ENCODE data around the gene CHRNA4. TPM values are rescaled to one million over a fixed set of nuclear protein-coding genes. Genes with fewer than 3 reads are reported as not detected.

CHRNA4 gene
- total and polyA plus RNA-seq, 2 donors (not counting 3 experiments of a cell fraction or from before 2014, with no cell fraction given) = not detected

DNA sequence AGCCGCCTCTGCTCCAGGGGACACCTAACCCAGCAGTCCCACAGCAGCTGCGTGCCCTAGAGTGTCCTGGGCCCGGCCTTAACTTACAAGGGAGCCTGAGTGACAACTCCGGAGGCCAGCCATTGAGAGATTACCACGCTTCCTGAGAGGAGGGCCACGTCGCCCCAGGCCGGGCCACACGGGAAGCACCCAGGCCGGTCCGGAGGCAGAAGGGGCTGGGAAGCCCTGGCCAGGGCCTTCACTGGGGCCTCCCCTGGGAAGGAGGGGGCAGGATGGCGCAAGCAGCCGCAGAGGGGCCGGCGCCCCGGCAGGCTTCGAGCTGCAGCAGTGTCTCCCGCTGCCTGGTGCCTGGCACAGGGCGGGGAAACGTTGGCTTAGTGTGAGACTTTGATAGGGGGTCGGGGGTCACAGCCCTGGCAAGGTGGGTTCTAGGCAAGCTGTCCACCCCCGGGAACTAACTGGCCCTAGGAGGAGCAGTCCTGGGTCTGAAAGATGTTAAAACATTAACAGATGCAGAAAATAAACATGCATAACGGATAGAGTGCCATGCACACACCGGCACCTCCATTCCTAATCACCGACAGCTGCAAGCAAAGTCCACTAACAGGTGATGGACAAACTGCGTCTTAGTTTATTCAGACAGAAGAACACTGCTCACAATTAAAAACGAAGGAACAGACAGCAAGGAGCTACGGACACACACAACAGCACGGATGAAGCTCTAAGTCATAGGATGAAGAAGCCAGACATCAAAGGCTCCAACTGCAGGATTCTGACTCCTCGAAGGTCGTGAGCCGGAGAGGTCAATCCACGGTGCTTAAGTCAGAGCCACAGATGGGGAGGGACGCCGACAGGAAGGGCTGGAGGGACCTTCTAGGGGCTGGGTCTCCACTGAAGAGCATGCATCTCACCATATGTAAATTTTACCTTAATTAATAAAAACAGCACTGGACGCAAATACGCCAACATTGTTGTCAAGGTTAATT lies 17.4 kb downstream of the CHRNA4 start:
- Histone ChIP-seq H3K9me3 (replicated peaks; ENCODE audit: control insufficient read depth, insufficient read depth, low read length) (no peaks in the 10 kb centered on the region), H4K20me1 (replicated peaks; ENCODE audit: control insufficient read depth, extremely low read depth, insufficient read depth, low read length) (no peaks in the 10 kb centered on the region), H3K9ac (replicated peaks; ENCODE audit: extremely low read depth, insufficient read depth, low read length) (no peak overlapping the region), H3K36me3 (ENCODE audit: control insufficient read depth in 2 of 2, extremely low read depth in 1 of 2, insufficient read depth in 2 of 2, low read length in 2 of 2) (no peaks in the 10 kb centered on the region), H3K27ac (ENCODE audit: insufficient read depth, low read depth, low read length) (no peak overlapping the region), H3K27me3 (ENCODE audit: control insufficient read depth in 2 of 2, insufficient read depth in 2 of 2, low read length in 2 of 2) (no peaks in the 10 kb centered on the region), H3K4me3 (replicated peaks in 1 of 3; ENCODE audit: insufficient read depth in 1 of 3, low read depth in 1 of 3, low read length in 3 of 3) (no peak overlapping the region), H3K9me1 (replicated peaks; ENCODE audit: control insufficient read depth, extremely low read depth, insufficient read depth, low read length) (no peaks in the 10 kb centered on the region), H3K4me2 (ENCODE audit: insufficient read depth, low read length) (no peak overlapping the region), H3K4me1 (ENCODE audit: control insufficient read depth, extremely low read depth, insufficient read depth, low read length) (no peaks in the 10 kb centered on the region), H2AFZ (ENCODE audit: low read depth, low read length) (no peak overlapping the region), H3K79me2 (ENCODE audit: control insufficient read depth, insufficient read depth, low read length) (no peaks in the 10 kb centered on the region)
- intact Hi-C loops (cut with micrococcal nuclease) (no loop called here), dilution Hi-C loops (cut with MboI; ENCODE audit: extremely low pct_ligation_motif_present, low sequenced_read_pairs) (no loop called here)
- no peak for TF ChIP-seq GATA2 (IDR thresholded peaks at IDR 0.05; ENCODE audit: insufficient read depth, insufficient read length, low read depth, low read length)
- no peak for TF ChIP-seq JUN (IDR thresholded peaks at IDR 0.05; ENCODE audit: borderline replicate concordance, insufficient read depth, insufficient read length, low read depth)
- TF ChIP-seq POLR2AphosphoS5 (IDR thresholded peaks at IDR 0.05; ENCODE audit: insufficient read depth, low read depth, low read length) = no peak
- TF ChIP-seq POLR2A (IDR thresholded peaks at IDR 0.05; ENCODE audit: low read depth, low read length) = no peak
- TF ChIP-seq, protein P1, sequence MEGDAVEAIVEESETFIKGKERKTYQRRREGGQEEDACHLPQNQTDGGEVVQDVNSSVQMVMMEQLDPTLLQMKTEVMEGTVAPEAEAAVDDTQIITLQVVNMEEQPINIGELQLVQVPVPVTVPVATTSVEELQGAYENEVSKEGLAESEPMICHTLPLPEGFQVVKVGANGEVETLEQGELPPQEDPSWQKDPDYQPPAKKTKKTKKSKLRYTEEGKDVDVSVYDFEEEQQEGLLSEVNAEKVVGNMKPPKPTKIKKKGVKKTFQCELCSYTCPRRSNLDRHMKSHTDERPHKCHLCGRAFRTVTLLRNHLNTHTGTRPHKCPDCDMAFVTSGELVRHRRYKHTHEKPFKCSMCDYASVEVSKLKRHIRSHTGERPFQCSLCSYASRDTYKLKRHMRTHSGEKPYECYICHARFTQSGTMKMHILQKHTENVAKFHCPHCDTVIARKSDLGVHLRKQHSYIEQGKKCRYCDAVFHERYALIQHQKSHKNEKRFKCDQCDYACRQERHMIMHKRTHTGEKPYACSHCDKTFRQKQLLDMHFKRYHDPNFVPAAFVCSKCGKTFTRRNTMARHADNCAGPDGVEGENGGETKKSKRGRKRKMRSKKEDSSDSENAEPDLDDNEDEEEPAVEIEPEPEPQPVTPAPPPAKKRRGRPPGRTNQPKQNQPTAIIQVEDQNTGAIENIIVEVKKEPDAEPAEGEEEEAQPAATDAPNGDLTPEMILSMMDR (IDR thresholded peaks at IDR 0.05; ENCODE audit: extremely low read depth in 1 of 2, insufficient read depth in 1 of 2, low read depth in 1 of 2, low read length in 2 of 2) = no peak
- no peak for TF ChIP-seq FOS (IDR thresholded peaks at IDR 0.05; ENCODE audit: borderline replicate concordance, insufficient read depth, low read length)
- TF ChIP-seq MYC (IDR thresholded peaks at IDR 0.05; ENCODE audit: low read depth, low read length) = no peak
- no peak for TF ChIP-seq MAX (IDR thresholded peaks at IDR 0.05; ENCODE audit: insufficient read depth, insufficient read length)
- TF ChIP-seq EZH2 (IDR thresholded peaks at IDR 0.05; ENCODE audit: borderline replicate concordance, low read depth, low read length, severe bottlenecking) = no peak
- BruUV-seq (replicated peaks) = no TSS peak
- DNase-seq (ENCODE audit: low read depth, low spot score) (no peak), FAIRE-seq (no peak)
- ChIA-PET POLR2A (no interaction called here), CTCF (interaction anchor here (0.7 kb wide), 1 partner anchor 34 kb away, joined by 3 read pairs; no protein-coding TSS in a partner anchor)

Measured in endothelial cell of umbilical vein (primary cell).